CD14-positive monocyte (primary cell): ENCODE measurements around the gene GRIN2A. TPM values are rescaled to one million over a fixed set of nuclear protein-coding genes. Genes with fewer than 3 reads are reported as not detected.

Experiments
- DNase-seq, 3 donors: peaks; one replicate each; pipeline ENCODE4 v3.0.0-alpha.2; 2011 to 2022
- H2AFZ ChIP-seq: 2 replicates; pipeline ENCODE4 v1.6.0; 2012; ENCODE audit warnings: mild to moderate bottlenecking, low read depth, low read length, inconsistent platforms; ENCODE audit not compliant: insufficient read depth, poor library complexity, severe bottlenecking
- H3K27ac ChIP-seq, 2 donors: 1 replicate in 1 of 2; 2 replicates in 1 of 2; pipeline ENCODE4 v1.5.1; 2012 to 2013; ENCODE audit warnings: low read length in 2 of 2, control low read depth in 1 of 2, inconsistent platforms in 1 of 2, low read depth in 1 of 2, mild to moderate bottlenecking in 1 of 2
- H3K27me3 ChIP-seq, 2 donors: one replicate each; pipeline versions ENCODE4 v1.6.0 to v1.6.1; 2011 to 2013; ENCODE audit warnings: low read length in 2 of 2; ENCODE audit not compliant: control insufficient read depth in 2 of 2, insufficient read depth in 2 of 2
- H3K36me3 ChIP-seq, 2 donors: replicated peaks in 1 of 2; 1 replicate in 1 of 2; 2 replicates in 1 of 2; pipeline versions ENCODE4 v1.5.1 to v1.6.1; 2012 to 2013; ENCODE audit warnings: low read length in 2 of 2, control low read depth in 1 of 2, inconsistent platforms in 1 of 2, mild to moderate bottlenecking in 1 of 2; ENCODE audit not compliant: insufficient read depth in 2 of 2, control insufficient read depth in 1 of 2
- H3K4me1 ChIP-seq, 2 donors: 1 replicate in 1 of 2; 2 replicates in 1 of 2; pipeline versions ENCODE4 v1.5.1 to v1.6.1; 2012 to 2013; ENCODE audit warnings: low read length in 2 of 2, control low read depth in 1 of 2, inconsistent platforms in 1 of 2, mild to moderate bottlenecking in 1 of 2, moderate library complexity in 1 of 2; ENCODE audit not compliant: insufficient read depth in 2 of 2, control insufficient read depth in 1 of 2
- H3K4me2 ChIP-seq: replicated peaks from 2 replicates; pipeline ENCODE3; 2012; ENCODE audit warnings: low read length, moderate library complexity, mild to moderate bottlenecking; ENCODE audit not compliant: poor library complexity, severe bottlenecking; ENCODE audit errors: extremely low read depth
- H3K4me3 ChIP-seq, 3 experiments: fragments of 200-600 bp in 1 of 3; sonication (generic) in 1 of 3; replicated peaks in 1 of 3; 1 replicate in 2 of 3; 2 replicates in 1 of 3; pipeline ENCODE4 v1.5.1; 2011 to 2013; ENCODE audit warnings: low read length in 3 of 3, mild to moderate bottlenecking in 3 of 3, control low read depth in 2 of 3, low read depth in 2 of 3, inconsistent platforms in 1 of 3, moderate library complexity in 1 of 3
- H3K79me2 ChIP-seq: 2 replicates; pipeline ENCODE4 v1.6.0; 2012; ENCODE audit warnings: mild to moderate bottlenecking, control low read depth, inconsistent platforms, low read length, moderate library complexity; ENCODE audit not compliant: insufficient read depth
- H3K9ac ChIP-seq: 2 replicates; pipeline ENCODE4 v1.6.0; 2017; ENCODE audit warnings: low read length, mild to moderate bottlenecking; ENCODE audit not compliant: insufficient read depth, poor library complexity, severe bottlenecking
- H3K9me3 ChIP-seq, 2 donors: replicated peaks in 1 of 2; 1 replicate in 1 of 2; 2 replicates in 1 of 2; pipeline versions ENCODE4 v1.5.1 to v1.6.1; 2012 to 2013; ENCODE audit warnings: low read length in 2 of 2, control low read depth in 1 of 2; ENCODE audit not compliant: control insufficient read depth in 1 of 2, insufficient read depth in 1 of 2
- H4K20me1 ChIP-seq: 2 replicates; pipeline ENCODE4 v1.6.0; 2012; ENCODE audit warnings: mild to moderate bottlenecking, low read length, control low read depth, moderate library complexity; ENCODE audit not compliant: insufficient read depth
- H3K27ac Mint-ChIP-seq, 7 donors: one replicate each; pipeline ENCODE4 v1.8.0; 2020; ENCODE audit warnings: mild to moderate bottlenecking in 7 of 7, mixed read lengths in 7 of 7, moderate library complexity in 6 of 7, inconsistent platforms in 2 of 7
- H3K27me3 Mint-ChIP-seq, 3 donors: one replicate each; pipeline ENCODE4 v1.8.0; 2021 to 2022; ENCODE audit warnings: low read depth in 3 of 3, mild to moderate bottlenecking in 3 of 3, mixed read lengths in 3 of 3, moderate library complexity in 3 of 3, inconsistent platforms in 1 of 3
- H3K36me3 Mint-ChIP-seq, 2 donors: one replicate each; pipeline ENCODE4 v1.8.0; 2020; ENCODE audit warnings: mixed read lengths in 2 of 2, inconsistent platforms in 1 of 2, mild to moderate bottlenecking in 1 of 2
- H3K4me1 Mint-ChIP-seq: one replicate; pipeline ENCODE4 v1.8.0; 2020; ENCODE audit warnings: mild to moderate bottlenecking, mixed read lengths
- H3K4me3 Mint-ChIP-seq, 2 donors: one replicate each; pipeline ENCODE4 v1.8.0; 2020; ENCODE audit warnings: mild to moderate bottlenecking in 2 of 2, mixed read lengths in 2 of 2, moderate library complexity in 1 of 2
- H3K9me3 Mint-ChIP-seq, 7 donors: one replicate each; pipeline ENCODE4 v1.8.0; 2020 to 2022; ENCODE audit warnings: mixed read lengths in 7 of 7, mild to moderate bottlenecking in 6 of 7, moderate library complexity in 6 of 7, inconsistent platforms in 2 of 7
- WGBS: methylation state at CpG from one replicate; pipeline ENCODE4 v1.1.5; 2013; ENCODE audit warnings: missing lambda C conversion rate; ENCODE audit not compliant: insufficient coverage; 5-methylcytosine and 5-hydroxymethylcytosine counted together
- intact Hi-C, 2 donors: fragments of 100-400 bp; cut with micrococcal nuclease; formaldehyde crosslinking; loops; one replicate each; pipeline versions ENCODE4 v1.15.0 to v1.15.1; 2023
- polyA plus RNA-seq, 3 donors: library from polyadenylated mRNA; depleted of rRNA in 1 of 3; unstranded in 2 of 3; stranded (reverse) in 1 of 3; fragments of 300-500 nt in 2 of 3; fragments of >200 nt in 1 of 3; fragmentation: Illumina TruSeq in 2 of 3; gene quantifications; 1 replicate in 2 of 3; 2 replicates in 1 of 3; pipeline ENCODE4 v1.2.3, GENCODE V29; 2012 to 2021
- TF ChIP-seq, protein P1 (sequence below): fragments of 200-600 bp; IDR thresholded peaks from one replicate; pipeline ENCODE4 v1.8.0; 2022; ENCODE audit warnings: antibody characterized with exemption, mild to moderate bottlenecking

Gene GRIN2A
- polyA plus RNA-seq, 3 donors: not detected

GRCh38 chr16:9761870-9762269 is 420.4 kb downstream of the GRIN2A start:
- Histone ChIP-seq H4K20me1 (no peaks in the 10 kb centered on the region), H3K4me2 (no peak overlapping the region), H3K4me3 (no peak overlapping the region), H3K9me3 (peaks cover 0 to 8% of the 10 kb centered on the region in 2 donors), H2AFZ (no peak overlapping the region), H3K79me2 (no peaks in the 10 kb centered on the region), H3K36me3 (no peaks in the 10 kb centered on the region), H3K9ac (no peak overlapping the region), H3K4me1 (no peaks in the 10 kb centered on the region), H3K27me3 (no peaks in the 10 kb centered on the region), H3K27ac (no peak overlapping the region)
- H3K36me3 Mint-ChIP-seq: no peaks in the 10 kb centered on the region
- peaks cover 0 to 12% (median 5%) of the 10 kb centered on the region in 7 donors for H3K9me3 Mint-ChIP-seq
- H3K27ac Mint-ChIP-seq: no peak overlapping the region
- no peaks in the 10 kb centered on the region for H3K27me3 Mint-ChIP-seq
- TF ChIP-seq, protein P1, sequence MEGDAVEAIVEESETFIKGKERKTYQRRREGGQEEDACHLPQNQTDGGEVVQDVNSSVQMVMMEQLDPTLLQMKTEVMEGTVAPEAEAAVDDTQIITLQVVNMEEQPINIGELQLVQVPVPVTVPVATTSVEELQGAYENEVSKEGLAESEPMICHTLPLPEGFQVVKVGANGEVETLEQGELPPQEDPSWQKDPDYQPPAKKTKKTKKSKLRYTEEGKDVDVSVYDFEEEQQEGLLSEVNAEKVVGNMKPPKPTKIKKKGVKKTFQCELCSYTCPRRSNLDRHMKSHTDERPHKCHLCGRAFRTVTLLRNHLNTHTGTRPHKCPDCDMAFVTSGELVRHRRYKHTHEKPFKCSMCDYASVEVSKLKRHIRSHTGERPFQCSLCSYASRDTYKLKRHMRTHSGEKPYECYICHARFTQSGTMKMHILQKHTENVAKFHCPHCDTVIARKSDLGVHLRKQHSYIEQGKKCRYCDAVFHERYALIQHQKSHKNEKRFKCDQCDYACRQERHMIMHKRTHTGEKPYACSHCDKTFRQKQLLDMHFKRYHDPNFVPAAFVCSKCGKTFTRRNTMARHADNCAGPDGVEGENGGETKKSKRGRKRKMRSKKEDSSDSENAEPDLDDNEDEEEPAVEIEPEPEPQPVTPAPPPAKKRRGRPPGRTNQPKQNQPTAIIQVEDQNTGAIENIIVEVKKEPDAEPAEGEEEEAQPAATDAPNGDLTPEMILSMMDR: no peak
- DNase-seq: no peak
- H3K4me1 Mint-ChIP-seq: no peaks in the 10 kb centered on the region
- H3K4me3 Mint-ChIP-seq: no peak overlapping the region
- intact Hi-C loops: no loop called here
- 100% methylated on average over 1 of the region's 6 CpGs for WGBS

DNA sequence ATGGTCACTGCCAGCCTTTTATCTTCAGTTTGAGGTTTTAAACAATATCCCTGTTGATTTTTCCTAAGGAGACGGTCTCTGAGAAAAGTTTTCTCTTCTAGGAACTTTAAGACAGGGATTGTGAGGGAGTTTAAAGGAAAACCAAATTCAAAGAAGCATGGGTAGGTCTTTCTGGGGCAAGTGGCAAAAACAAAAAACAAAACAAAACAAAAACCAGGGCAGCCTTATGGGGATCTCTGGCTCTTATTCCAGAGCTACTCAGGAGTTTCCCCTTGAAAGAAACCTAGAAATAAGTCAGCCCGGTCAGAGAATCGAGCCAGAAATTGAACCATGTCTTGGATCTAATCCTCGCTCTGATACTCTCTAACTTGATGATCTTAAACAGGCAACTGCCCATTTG is 424.5 kb downstream of the GRIN2A start:
- 90% methylated on average over 3 of the region's 4 CpGs for WGBS
- H3K9me3 Mint-ChIP-seq: peaks cover 0 to 5% (median 0%) of the 10 kb centered on the region in 7 donors
- no peaks in the 10 kb centered on the region for H3K4me1 Mint-ChIP-seq

More for the DNA sequence above, 424.5 kb downstream of the GRIN2A start:
- H3K27ac Mint-ChIP-seq: no peak overlapping the region
- no peaks in the 10 kb centered on the region for H3K36me3 Mint-ChIP-seq
- Histone ChIP-seq H3K79me2 (no peaks in the 10 kb centered on the region), H3K27ac (no peak overlapping the region), H3K4me1 (no peaks in the 10 kb centered on the region), H3K27me3 (no peaks in the 10 kb centered on the region), H3K4me2 (no peak overlapping the region), H2AFZ (no peak overlapping the region), H4K20me1 (no peaks in the 10 kb centered on the region), H3K4me3 (no peak overlapping the region), H3K36me3 (no peaks in the 10 kb centered on the region), H3K9me3 (no peaks in the 10 kb centered on the region), H3K9ac (no peak overlapping the region)
- H3K27me3 Mint-ChIP-seq: no peaks in the 10 kb centered on the region
- TF ChIP-seq, protein P1: no peak
- intact Hi-C loops: no loop called here
- no peak overlapping the region for H3K4me3 Mint-ChIP-seq
- DNase-seq: no peak
